H9 (cell line): ENCODE data around the gene INMT. TPM values are rescaled to one million over a fixed set of nuclear protein-coding genes. Genes with fewer than 3 reads are reported as not detected.
A peak's percentile ranks its signal among the peaks of the same experiment; 100 is the strongest.

Source experiments
- DNase-seq: peaks from one replicate; pipeline ENCODE4 v3.0.0-alpha.2; 2017
- H2AFZ ChIP-seq: one replicate; pipeline ENCODE4 v1.6.1; 2013; ENCODE audit warnings: mild to moderate bottlenecking, low read length, control low read depth, moderate library complexity
- H2AK5ac ChIP-seq: 2 replicates; pipeline ENCODE4 v1.6.1; 2013; ENCODE audit warnings: low read length, control low read depth, mixed read lengths; ENCODE audit not compliant: insufficient read length
- H2BK120ac ChIP-seq: one replicate; pipeline ENCODE4 v1.6.1; 2013; ENCODE audit warnings: low read depth, mild to moderate bottlenecking, low read length, control low read depth, inconsistent platforms; ENCODE audit not compliant: poor library complexity, severe bottlenecking
- H2BK12ac ChIP-seq: 2 replicates; pipeline ENCODE4 v1.6.1; 2013; ENCODE audit warnings: low read length, control low read depth, mixed read lengths, low read depth; ENCODE audit not compliant: insufficient read length
- H2BK15ac ChIP-seq: 2 replicates; pipeline ENCODE4 v1.6.1; 2013; ENCODE audit warnings: low read depth, low read length, control low read depth
- H2BK20ac ChIP-seq: one replicate; pipeline ENCODE4 v1.6.1; 2013; ENCODE audit warnings: low read depth, mild to moderate bottlenecking, low read length, control low read depth, inconsistent platforms; ENCODE audit not compliant: poor library complexity, severe bottlenecking
- H2BK5ac ChIP-seq: 2 replicates; pipeline ENCODE4 v1.6.1; 2013; ENCODE audit warnings: low read length, control low read depth, mixed read lengths; ENCODE audit not compliant: insufficient read length
- H3K14ac ChIP-seq: 2 replicates; pipeline ENCODE4 v1.6.1; 2013; ENCODE audit warnings: low read length, control low read depth; ENCODE audit not compliant: insufficient read depth
- H3K18ac ChIP-seq: 2 replicates; pipeline ENCODE4 v1.6.1; 2013; ENCODE audit warnings: low read depth, mild to moderate bottlenecking, mixed read lengths, low read length, control low read depth; ENCODE audit not compliant: insufficient read length
- H3K23ac ChIP-seq: 2 replicates; pipeline ENCODE4 v1.6.1; 2013; ENCODE audit warnings: low read length, control low read depth, mixed read lengths, low read depth; ENCODE audit not compliant: insufficient read length
- H3K23me2 ChIP-seq: 2 replicates; pipeline ENCODE4 v1.6.1; 2013; ENCODE audit warnings: low read depth, mild to moderate bottlenecking, mixed read lengths, low read length, control low read depth; ENCODE audit not compliant: insufficient read length, poor library complexity, severe bottlenecking
- H3K27ac ChIP-seq: 2 replicates; pipeline ENCODE4 v1.5.1; 2013; ENCODE audit warnings: low read length, control low read depth, mixed read lengths, low read depth; ENCODE audit not compliant: insufficient read length
- H3K27me3 ChIP-seq: 2 replicates; pipeline ENCODE4 v1.6.1; 2013; ENCODE audit warnings: low read length, control low read depth, inconsistent platforms; ENCODE audit not compliant: insufficient read depth
- H3K4ac ChIP-seq: 2 replicates; pipeline ENCODE4 v1.6.1; 2013; ENCODE audit warnings: low read depth, mild to moderate bottlenecking, control low read depth, inconsistent platforms, low read length, moderate library complexity
- H3K4me1 ChIP-seq: 2 replicates; pipeline ENCODE4 v1.6.1; 2013; ENCODE audit warnings: low read length, control low read depth, inconsistent platforms; ENCODE audit not compliant: insufficient read depth
- H3K4me2 ChIP-seq: 2 replicates; pipeline ENCODE4 v1.6.1; 2013; ENCODE audit warnings: low read length, control low read depth, mixed read lengths; ENCODE audit not compliant: insufficient read length, insufficient read depth
- H3K56ac ChIP-seq: 2 replicates; pipeline ENCODE4 v1.6.1; 2013; ENCODE audit warnings: low read depth, mild to moderate bottlenecking, mixed read lengths, low read length, control low read depth; ENCODE audit not compliant: insufficient read length
- H3K79me1 ChIP-seq: 2 replicates; pipeline ENCODE4 v1.6.1; 2013; ENCODE audit warnings: low read depth, mild to moderate bottlenecking, moderate library complexity, low read length, control low read depth, inconsistent platforms; ENCODE audit not compliant: insufficient read depth, poor library complexity, severe bottlenecking
- H3K79me2 ChIP-seq: 2 replicates; pipeline ENCODE4 v1.6.1; 2013; ENCODE audit warnings: low read length, control low read depth, inconsistent platforms; ENCODE audit not compliant: insufficient read depth
- H3K9ac ChIP-seq: 2 replicates; pipeline ENCODE4 v1.6.1; 2013; ENCODE audit warnings: low read length, control low read depth, mixed read lengths; ENCODE audit not compliant: insufficient read length; ENCODE audit errors: extremely low read depth
- H3K9me3 ChIP-seq: one replicate; pipeline ENCODE4 v1.6.1; 2013; ENCODE audit warnings: low read depth, low read length, inconsistent platforms; ENCODE audit not compliant: control insufficient read depth
- H3T11ph ChIP-seq: one replicate; pipeline ENCODE4 v1.6.1; 2013; ENCODE audit warnings: mild to moderate bottlenecking, low read length, control low read depth, inconsistent platforms
- H4K20me1 ChIP-seq: one replicate; pipeline ENCODE4 v1.6.1; 2013; ENCODE audit not compliant: control insufficient read depth, insufficient read length, insufficient read depth
- H4K5ac ChIP-seq: 2 replicates; pipeline ENCODE4 v1.6.1; 2013; ENCODE audit warnings: low read depth, mild to moderate bottlenecking, mixed read lengths, low read length, control low read depth; ENCODE audit not compliant: insufficient read length
- H4K8ac ChIP-seq: replicated peaks from 2 replicates; pipeline ENCODE4 v1.6.1; 2013; ENCODE audit warnings: low read length, control low read depth, mixed read lengths, low read depth; ENCODE audit not compliant: insufficient read length
- H4K91ac ChIP-seq: 2 replicates; pipeline ENCODE4 v1.6.1; 2013; ENCODE audit warnings: low read depth, mild to moderate bottlenecking, moderate library complexity, mixed read lengths, low read length, control low read depth; ENCODE audit not compliant: insufficient read length
- H3K27ac Mint-ChIP-seq, 3 experiments: 2 replicates in 2 of 3; 3 replicates in 1 of 3; pipeline ENCODE4 v1.8.0; 2020 to 2021; ENCODE audit warnings: mixed read lengths in 3 of 3, mild to moderate bottlenecking in 1 of 3, moderate library complexity in 1 of 3
- H3K27me3 Mint-ChIP-seq: 2 replicates; pipeline ENCODE4 v1.8.0; 2021; ENCODE audit warnings: low read depth, mild to moderate bottlenecking, moderate library complexity, mixed read lengths
- H3K36me3 Mint-ChIP-seq, 3 experiments: 2 replicates in 2 of 3; 3 replicates in 1 of 3; pipeline ENCODE4 v1.8.0; 2020 to 2021; ENCODE audit warnings: low read depth in 3 of 3, mixed read lengths in 3 of 3; ENCODE audit not compliant: insufficient read depth in 1 of 3
- H3K4me1 Mint-ChIP-seq, 2 experiments: 2 replicates each; pipeline ENCODE4 v1.8.0; 2020; ENCODE audit warnings: mixed read lengths in 2 of 2
- H3K4me3 Mint-ChIP-seq, 2 experiments: 2 replicates in 1 of 2; 3 replicates in 1 of 2; pipeline ENCODE4 v1.8.0; 2020 to 2021; ENCODE audit warnings: mild to moderate bottlenecking in 2 of 2, mixed read lengths in 2 of 2, moderate library complexity in 1 of 2
- H3K9me3 Mint-ChIP-seq, 2 experiments: 2 replicates in 1 of 2; 3 replicates in 1 of 2; pipeline ENCODE4 v1.8.0; 2020; ENCODE audit warnings: mild to moderate bottlenecking in 2 of 2, mixed read lengths in 2 of 2, moderate library complexity in 1 of 2
- WGBS: extraction: QIAGEN DNeasy Blood & Tissue Kit; methylation state at CpG from one replicate; pipeline ENCODE4 v1.1.7; 2013; ENCODE audit warnings: missing lambda C conversion rate, low lambda C conversion rate, mixed read lengths; ENCODE audit not compliant: insufficient read length; ENCODE audit errors: extremely low coverage; 5-methylcytosine and 5-hydroxymethylcytosine counted together
- total RNA-seq: library from RNA; stranded (reverse); gene quantifications from 2 replicates; pipeline ENCODE4 v1.2.1, GENCODE V29; 2021
- TF ChIP-seq, protein P1 (sequence below): fragments of 200-600 bp; sonication (generic); conservative IDR thresholded peaks from 3 replicates; pipeline ENCODE4 v1.8.0; 2021; ENCODE audit warnings: antibody characterized with exemption, mild to moderate bottlenecking

Gene INMT
- total RNA-seq, 1 experiment from 2014 or later, result 0.70 TPM

DNA sequence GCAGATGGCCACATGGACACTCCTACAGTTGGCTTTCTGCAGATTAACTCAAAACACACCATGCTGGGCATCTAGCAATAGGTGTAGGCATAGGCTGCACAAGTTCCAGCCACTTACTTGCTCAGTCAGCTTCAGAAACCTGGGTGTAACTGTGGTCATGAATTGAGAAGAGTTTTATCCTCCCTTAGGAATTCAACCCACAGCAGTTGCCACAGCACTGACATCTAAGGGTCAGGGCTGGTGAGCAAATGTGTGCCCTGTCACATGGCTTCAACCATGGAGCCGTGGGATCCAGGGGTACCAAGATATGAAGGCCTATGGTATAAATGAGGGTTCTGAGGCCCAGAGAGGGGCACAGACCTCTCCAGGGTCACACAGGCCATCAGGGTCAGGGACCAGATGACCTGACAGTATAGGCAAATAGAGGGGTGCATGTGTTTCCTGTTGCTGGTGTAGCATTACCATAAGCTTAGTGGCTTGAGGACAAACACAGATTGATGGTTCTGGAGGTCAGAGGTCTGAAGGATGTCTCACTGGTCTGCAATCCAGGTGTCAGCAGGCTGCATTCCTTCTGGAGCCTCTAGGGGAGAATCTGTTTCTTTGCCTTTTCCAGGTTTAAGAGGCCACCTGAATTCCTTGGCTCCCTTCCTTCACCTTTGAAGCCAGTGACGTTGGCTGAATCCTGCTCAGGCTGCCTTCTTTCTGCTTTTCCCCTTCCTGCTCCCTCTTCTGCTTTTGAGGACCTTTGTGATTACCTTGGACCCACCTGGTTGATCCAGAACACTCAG lies 43.4 kb downstream of the INMT start:
- no peak overlapping the region for H2AK5ac ChIP-seq
- no peak overlapping the region for H4K5ac ChIP-seq
- H2BK15ac ChIP-seq, result no peak overlapping the region
- H2BK20ac ChIP-seq, result no peak overlapping the region
- peaks cover 0 to 3% (median 0%) of the 10 kb centered on the region in 3 experiments; a peak in 3 of 7 replicates for H3K36me3 Mint-ChIP-seq
- H2AFZ ChIP-seq, result no peak overlapping the region
- H3K18ac ChIP-seq, result no peak overlapping the region
- H3K56ac ChIP-seq, result no peak overlapping the region
- TF ChIP-seq, protein P1, sequence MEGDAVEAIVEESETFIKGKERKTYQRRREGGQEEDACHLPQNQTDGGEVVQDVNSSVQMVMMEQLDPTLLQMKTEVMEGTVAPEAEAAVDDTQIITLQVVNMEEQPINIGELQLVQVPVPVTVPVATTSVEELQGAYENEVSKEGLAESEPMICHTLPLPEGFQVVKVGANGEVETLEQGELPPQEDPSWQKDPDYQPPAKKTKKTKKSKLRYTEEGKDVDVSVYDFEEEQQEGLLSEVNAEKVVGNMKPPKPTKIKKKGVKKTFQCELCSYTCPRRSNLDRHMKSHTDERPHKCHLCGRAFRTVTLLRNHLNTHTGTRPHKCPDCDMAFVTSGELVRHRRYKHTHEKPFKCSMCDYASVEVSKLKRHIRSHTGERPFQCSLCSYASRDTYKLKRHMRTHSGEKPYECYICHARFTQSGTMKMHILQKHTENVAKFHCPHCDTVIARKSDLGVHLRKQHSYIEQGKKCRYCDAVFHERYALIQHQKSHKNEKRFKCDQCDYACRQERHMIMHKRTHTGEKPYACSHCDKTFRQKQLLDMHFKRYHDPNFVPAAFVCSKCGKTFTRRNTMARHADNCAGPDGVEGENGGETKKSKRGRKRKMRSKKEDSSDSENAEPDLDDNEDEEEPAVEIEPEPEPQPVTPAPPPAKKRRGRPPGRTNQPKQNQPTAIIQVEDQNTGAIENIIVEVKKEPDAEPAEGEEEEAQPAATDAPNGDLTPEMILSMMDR, result peak; percentile 30; the same call in 2 of the 3 replicates
- H4K91ac ChIP-seq, result no peak overlapping the region
- H3K23me2 ChIP-seq, result no peaks in the 10 kb centered on the region
- H3K4ac ChIP-seq, result no peak overlapping the region
- no peaks in the 10 kb centered on the region for H3K79me1 ChIP-seq
- no peak overlapping the region for H4K8ac ChIP-seq
- no peak overlapping the region for H3K27ac ChIP-seq
- H3K27ac Mint-ChIP-seq, result no peak overlapping the region
- peaks cover 4 to 14% of the 10 kb centered on the region in 2 experiments for H3K4me1 Mint-ChIP-seq
- DNase-seq, result no peak
- no peak overlapping the region for H3K23ac ChIP-seq
- H3K4me2 ChIP-seq, result no peak overlapping the region
- no peaks in the 10 kb centered on the region for H3K79me2 ChIP-seq
- H3K9me3 Mint-ChIP-seq, result no peaks in the 10 kb centered on the region
- no peaks in the 10 kb centered on the region for H3K4me1 ChIP-seq
- H2BK120ac ChIP-seq, result no peak overlapping the region
- H3K9me3 ChIP-seq, result no peaks in the 10 kb centered on the region
- no peak overlapping the region for H3T11ph ChIP-seq
- no peak overlapping the region for H2BK5ac ChIP-seq
- H3K14ac ChIP-seq, result no peak overlapping the region
- no peaks in the 10 kb centered on the region for H3K27me3 ChIP-seq
- H3K4me3 Mint-ChIP-seq, result no peak overlapping the region
- no peaks in the 10 kb centered on the region for H4K20me1 ChIP-seq
- no CpG with 5 or more reads among the region's 2 CpGs for WGBS
- no peaks in the 10 kb centered on the region for H3K27me3 Mint-ChIP-seq
- no peak overlapping the region for H3K9ac ChIP-seq
- no peak overlapping the region for H2BK12ac ChIP-seq
